ENCODE data around the gene LSM2.

Gene LSM2

GRCh38 chr6:31825553-31825952 lies 18.8 kb upstream of the LSM2 start:
- no peak for TF ChIP-seq FOXP2 (optimal IDR thresholded peaks at IDR 0.05; ENCODE audit: borderline replicate concordance, extremely low read depth, extremely low read length, insufficient read depth)
- no peak for TF ChIP-seq TAF1 (IDR thresholded peaks at IDR 0.05; ENCODE audit: borderline replicate concordance, insufficient read depth, low read length)
- TF ChIP-seq POLR2AphosphoS5 (IDR thresholded peaks at IDR 0.05; ENCODE audit: low read depth, low read length), result no peak
- TF ChIP-seq SIN3A (IDR thresholded peaks at IDR 0.05; ENCODE audit: borderline replicate concordance, insufficient read depth, low read length), result no peak
- TF ChIP-seq REST (IDR thresholded peaks at IDR 0.05; ENCODE audit: insufficient read depth in 1 of 2, low read depth in 2 of 2, low read length in 2 of 2), result no peak

GRCh38 chr6:31822036-31822821 lies 15.5 kb upstream of the LSM2 start:
- TF ChIP-seq REST (IDR thresholded peaks at IDR 0.05; ENCODE audit: insufficient read depth in 1 of 2, low read depth in 2 of 2, low read length in 2 of 2) (0 out of 4 replicates have a peak, but pooled peaks of 1 of the 2 experiments have one; percentile 35), SIN3A (IDR thresholded peaks at IDR 0.05; ENCODE audit: borderline replicate concordance, insufficient read depth, low read length) (no peak), TAF1 (IDR thresholded peaks at IDR 0.05; ENCODE audit: borderline replicate concordance, insufficient read depth, low read length) (peak; percentile 58; the same call in 1 of the 2 replicates), FOXP2 (optimal IDR thresholded peaks at IDR 0.05; ENCODE audit: borderline replicate concordance, extremely low read depth, extremely low read length, insufficient read depth) (no peak), POLR2AphosphoS5 (IDR thresholded peaks at IDR 0.05; ENCODE audit: low read depth, low read length) (peak; percentile 79)

- TF ChIP-seq TAF1 (IDR thresholded peaks at IDR 0.05; ENCODE audit: borderline replicate concordance, insufficient read depth, low read length), result 0 out of 2 replicates have a peak, but pooled peaks have one; percentile 16
- peak; percentile 87 for TF ChIP-seq POLR2AphosphoS5 (IDR thresholded peaks at IDR 0.05; ENCODE audit: low read depth, low read length)
- TF ChIP-seq FOXP2 (optimal IDR thresholded peaks at IDR 0.05; ENCODE audit: borderline replicate concordance, extremely low read depth, extremely low read length, insufficient read depth), result no peak
- no peak for TF ChIP-seq REST (IDR thresholded peaks at IDR 0.05; ENCODE audit: insufficient read depth in 1 of 2, low read depth in 2 of 2, low read length in 2 of 2)
- TF ChIP-seq SIN3A (IDR thresholded peaks at IDR 0.05; ENCODE audit: borderline replicate concordance, insufficient read depth, low read length), result 0 out of 2 replicates have a peak, but pooled peaks have one; percentile 10
Observed at GRCh38 chr6:31821301-31822035, 14.7 kb upstream of the LSM2 start.

GRCh38 chr6:31819871-31820299 lies 13.1 kb upstream of the LSM2 start:
- no peak for TF ChIP-seq SIN3A (IDR thresholded peaks at IDR 0.05; ENCODE audit: borderline replicate concordance, insufficient read depth, low read length)
- TF ChIP-seq POLR2AphosphoS5 (IDR thresholded peaks at IDR 0.05; ENCODE audit: low read depth, low read length), result no peak
- no peak for TF ChIP-seq TAF1 (IDR thresholded peaks at IDR 0.05; ENCODE audit: borderline replicate concordance, insufficient read depth, low read length)
- TF ChIP-seq REST (IDR thresholded peaks at IDR 0.05; ENCODE audit: insufficient read depth in 1 of 2, low read depth in 2 of 2, low read length in 2 of 2), result no peak
- no peak for TF ChIP-seq FOXP2 (optimal IDR thresholded peaks at IDR 0.05; ENCODE audit: borderline replicate concordance, extremely low read depth, extremely low read length, insufficient read depth)
